Large intestine (tissue), 3 donors: ENCODE measurements around the gene TANK. TPM values are rescaled to one million over a fixed set of nuclear protein-coding genes. Genes with fewer than 3 reads are reported as not detected.
"Not testable (repeated sequence)": the region's sequence is repeated elsewhere in the genome, so short reads cannot be mapped to it uniquely, and the experiment has no call there.

Experiments
- DNase-seq, 2 donors: peaks; one replicate each; pipeline versions ENCODE4 v3.0.0 to v3.0.0-alpha.2; 2013
- H3K27ac ChIP-seq: one replicate; pipeline ENCODE4 v1.5.1; 2013; ENCODE audit warnings: low read length
- H3K27me3 ChIP-seq: 2 replicates; pipeline ENCODE4 v1.6.1; 2013; ENCODE audit warnings: low read length; ENCODE audit not compliant: control insufficient read depth, insufficient read depth
- H3K36me3 ChIP-seq: 2 replicates; pipeline ENCODE4 v1.6.1; 2013; ENCODE audit warnings: low read length; ENCODE audit not compliant: control insufficient read depth, insufficient read depth
- H3K4me1 ChIP-seq: one replicate; pipeline ENCODE4 v1.6.1; 2013; ENCODE audit warnings: low read length; ENCODE audit not compliant: control insufficient read depth, insufficient read depth
- H3K4me3 ChIP-seq: one replicate; pipeline ENCODE4 v1.5.1; 2013; ENCODE audit warnings: low read length
- H3K9me3 ChIP-seq: one replicate; pipeline ENCODE4 v1.6.1; 2013; ENCODE audit warnings: mild to moderate bottlenecking, low read depth, low read length, moderate library complexity; ENCODE audit not compliant: control insufficient read depth
- WGBS: methylation state at CpG from one replicate; pipeline ENCODE4 v1.1.5; 2013; ENCODE audit warnings: low lambda C conversion rate; ENCODE audit not compliant: insufficient coverage; 5-methylcytosine and 5-hydroxymethylcytosine counted together
- polyA plus RNA-seq: library from polyadenylated mRNA; unstranded; fragments of 120-200 nt; gene quantifications from one replicate; pipeline ENCODE4 v1.2.1, GENCODE V29; 2013

The TANK gene
- polyA plus RNA-seq, 1 donor: 51.1 TPM

DNA sequence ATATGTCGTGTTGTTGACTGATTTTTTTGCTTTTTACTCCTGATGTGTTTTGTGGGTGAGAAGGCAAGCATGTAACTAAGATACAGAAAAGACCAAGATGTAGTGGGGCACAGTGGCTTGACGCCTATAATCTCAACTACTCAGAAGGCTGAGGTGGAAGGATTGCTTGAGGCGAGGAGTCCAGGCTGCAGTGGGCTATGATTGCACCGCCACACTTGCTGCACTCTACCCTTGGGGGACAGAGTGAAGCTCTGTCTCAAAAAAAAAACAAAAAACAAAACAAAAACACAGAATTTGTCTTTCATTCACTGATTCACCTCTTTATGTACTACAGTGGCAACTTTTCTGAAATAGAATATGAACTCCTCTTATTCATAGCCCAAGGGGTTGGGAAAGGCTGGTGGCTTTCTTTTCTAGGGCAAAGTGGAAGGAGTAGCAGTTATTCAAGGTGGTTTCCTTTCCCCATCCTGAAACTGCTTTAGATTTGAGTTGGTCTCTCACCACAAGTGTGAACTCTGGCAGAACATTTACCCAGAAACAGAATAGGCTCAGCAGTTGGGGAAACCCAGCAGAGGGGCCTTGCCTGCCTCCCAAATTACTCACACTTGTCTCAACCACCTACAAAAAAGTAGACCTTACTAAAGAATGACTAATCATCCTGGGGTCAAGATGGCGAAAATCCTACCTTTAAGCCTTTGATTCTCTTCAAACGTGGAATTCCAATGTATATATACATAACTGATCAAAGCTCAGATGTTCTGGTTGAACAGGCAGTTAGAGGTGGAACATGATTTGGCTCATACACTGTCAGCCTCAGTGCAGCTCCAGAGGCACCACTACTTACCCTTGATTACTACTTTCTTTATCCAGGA, 6.5 kb downstream of the TANK start:
- Histone ChIP-seq H3K9me3 (no peaks in the 10 kb centered on the region), H3K4me1 (no peaks in the 10 kb centered on the region), H3K27ac (no peak overlapping the region), H3K4me3 (no peak overlapping the region), H3K27me3 (no peaks in the 10 kb centered on the region), H3K36me3 (peaks cover 4% of the 10 kb centered on the region)
- no peak for DNase-seq
- 100% methylated on average over 2 of the region's 6 CpGs for WGBS

DNA sequence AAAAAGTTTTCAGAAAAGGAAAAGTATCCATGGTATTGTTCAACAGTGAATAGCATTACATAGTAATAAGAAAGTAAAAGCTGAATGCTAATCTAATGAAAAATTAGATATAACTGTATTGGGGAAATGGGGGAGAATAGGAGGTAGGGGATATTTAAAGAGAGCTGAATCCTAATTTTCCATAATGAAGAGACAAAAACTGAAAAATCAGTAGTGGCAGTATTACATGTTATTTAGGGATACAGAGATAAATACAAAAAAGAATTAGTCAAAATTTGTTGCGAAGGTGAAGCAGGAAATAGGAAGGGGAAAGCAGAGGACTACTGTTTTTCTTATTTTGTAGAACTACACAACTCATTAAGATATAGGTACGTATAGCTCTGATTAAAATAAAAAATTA, 9.1 kb downstream of the TANK start:
- Histone ChIP-seq H3K36me3 (no peaks in the 10 kb centered on the region), H3K4me3 (no peak overlapping the region), H3K4me1 (no peaks in the 10 kb centered on the region), H3K27me3 (no peaks in the 10 kb centered on the region), H3K27ac (no peak overlapping the region), H3K9me3 (no peaks in the 10 kb centered on the region)
- no peak for DNase-seq
- 100% methylated on average over 1 of the region's 2 CpGs for WGBS

DNA sequence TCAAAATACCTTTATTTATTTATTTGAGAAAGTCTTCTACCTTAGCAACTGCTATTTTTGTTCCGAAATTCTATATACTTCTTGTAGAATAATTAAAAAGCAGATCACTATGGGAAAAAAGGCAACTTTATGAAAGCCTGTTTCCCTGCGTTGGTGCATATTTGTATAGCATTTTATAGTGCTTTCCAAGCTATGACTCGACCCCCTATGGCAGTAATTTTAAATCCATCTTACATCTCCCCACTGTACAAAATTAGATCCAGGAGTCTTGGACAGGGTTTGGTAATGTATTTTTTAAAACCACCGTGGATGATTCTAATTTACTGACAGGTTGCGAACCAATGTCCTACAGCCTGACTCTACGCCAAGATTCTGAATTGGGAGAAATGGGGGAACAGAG, 10.1 kb downstream of the TANK start:
- Histone ChIP-seq H3K27ac (no peak overlapping the region), H3K36me3 (no peaks in the 10 kb centered on the region), H3K4me1 (no peaks in the 10 kb centered on the region), H3K4me3 (no peak overlapping the region), H3K27me3 (no peaks in the 10 kb centered on the region), H3K9me3 (no peaks in the 10 kb centered on the region)
- DNase-seq: no peak
- 100% methylated on average over 3 of the region's 6 CpGs for WGBS

- H3K9me3 ChIP-seq: no peaks in the 10 kb centered on the region
- H3K36me3 ChIP-seq: no peaks in the 10 kb centered on the region
- no peak overlapping the region for H3K27ac ChIP-seq
- no peaks in the 10 kb centered on the region for H3K4me1 ChIP-seq
- H3K27me3 ChIP-seq: no peaks in the 10 kb centered on the region
- DNase-seq: no peak
- H3K4me3 ChIP-seq: no peak overlapping the region
- 100% methylated on average over 1 of the region's 4 CpGs for WGBS
Observed at GRCh38 chr2:161170958-161171932, 11.0 kb downstream of the TANK start.

DNA sequence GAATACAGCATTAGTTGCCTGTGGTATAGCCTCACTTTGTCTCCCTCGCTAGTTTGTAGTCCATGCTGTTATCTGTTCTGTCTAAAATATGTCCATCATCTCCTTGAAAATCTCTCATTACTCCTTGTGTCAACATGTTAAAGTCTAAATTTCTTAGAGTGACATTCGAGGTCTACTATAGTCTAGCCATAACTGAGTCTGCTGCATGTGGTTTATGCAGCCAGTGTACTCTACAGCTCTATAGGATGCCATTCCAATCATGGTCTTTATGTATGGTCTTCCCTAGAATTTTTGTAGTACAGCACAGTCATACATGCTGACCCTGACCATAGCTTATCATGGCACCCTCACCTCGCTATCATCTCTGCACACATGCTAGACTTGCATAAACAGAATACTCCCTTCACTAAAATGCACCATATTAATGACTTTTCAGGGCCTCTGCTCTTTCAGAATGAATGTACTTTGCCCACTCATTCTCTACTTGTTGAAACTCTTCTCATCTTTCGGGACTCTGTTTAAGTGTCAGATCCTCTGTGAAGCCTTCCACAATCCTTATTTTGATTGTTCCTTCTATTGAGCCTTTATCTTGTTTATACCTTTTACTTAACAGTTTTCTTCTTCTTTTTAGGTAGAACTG, 12.8 kb downstream of the TANK start:
- no peak overlapping the region for H3K27ac ChIP-seq
- no peaks in the 10 kb centered on the region for H3K4me1 ChIP-seq
- H3K36me3 ChIP-seq: no peaks in the 10 kb centered on the region
- no peaks in the 10 kb centered on the region for H3K9me3 ChIP-seq
- no peaks in the 10 kb centered on the region for H3K27me3 ChIP-seq
- WGBS: 75% methylated on average over 1 of the region's 4 CpGs
- DNase-seq: peak in 1 of 2 donors; percentile 6
- H3K4me3 ChIP-seq: no peak overlapping the region

GRCh38 chr2:161173541-161174194, 13.4 kb downstream of the TANK start:
- no peaks in the 10 kb centered on the region for H3K4me1 ChIP-seq
- DNase-seq: no peak
- H3K36me3 ChIP-seq: no peaks in the 10 kb centered on the region
- H3K9me3 ChIP-seq: no peaks in the 10 kb centered on the region
- H3K4me3 ChIP-seq: no peak overlapping the region
- H3K27ac ChIP-seq: no peak overlapping the region
- no peaks in the 10 kb centered on the region for H3K27me3 ChIP-seq
- WGBS: no CpG with 5 or more reads among the region's 2 CpGs

- peaks cover 23% of the 10 kb centered on the region for H3K36me3 ChIP-seq
- H3K27me3 ChIP-seq: no peaks in the 10 kb centered on the region
- DNase-seq: no peak
- 88% methylated on average over 1 of the region's 1 CpG for WGBS
- H3K9me3 ChIP-seq: no peaks in the 10 kb centered on the region
- H3K4me1 ChIP-seq: no peaks in the 10 kb centered on the region
- no peak overlapping the region for H3K27ac ChIP-seq
- no peak overlapping the region for H3K4me3 ChIP-seq
Observed at GRCh38 chr2:161177969-161178368, 17.7 kb downstream of the TANK start.

- no peak for DNase-seq
- no peaks in the 10 kb centered on the region for H3K27me3 ChIP-seq
- no peak overlapping the region for H3K4me3 ChIP-seq
- WGBS: 100% methylated on average over 1 of the region's 4 CpGs
- no peaks in the 10 kb centered on the region for H3K9me3 ChIP-seq
- no peak overlapping the region for H3K27ac ChIP-seq
- H3K36me3 ChIP-seq: peaks cover 23% of the 10 kb centered on the region
- H3K4me1 ChIP-seq: no peaks in the 10 kb centered on the region
Observed at GRCh38 chr2:161178756-161179155, 18.5 kb downstream of the TANK start.

DNA sequence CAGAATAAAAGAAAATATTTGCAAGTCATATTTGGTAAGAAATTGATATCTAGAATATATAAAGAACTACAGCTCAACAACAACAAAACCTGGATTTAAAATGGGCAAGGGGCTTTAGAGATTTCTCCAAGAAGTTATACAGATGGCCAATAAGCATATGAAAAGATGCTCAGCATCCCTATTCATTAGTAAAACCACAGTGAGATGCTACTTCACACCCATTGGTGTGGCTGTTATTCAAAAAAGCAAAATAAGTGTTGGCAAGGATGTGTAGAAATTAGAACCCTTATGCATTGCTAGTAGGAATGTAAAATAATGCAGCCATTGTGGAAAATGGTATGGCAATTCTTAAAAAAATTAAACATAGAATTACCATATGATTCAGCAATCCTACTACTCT, 29.8 kb downstream of the TANK start:
- no peak overlapping the region for H3K4me3 ChIP-seq
- DNase-seq: no peak
- H3K9me3 ChIP-seq: no peaks in the 10 kb centered on the region
- H3K27me3 ChIP-seq: no peaks in the 10 kb centered on the region
- no peak overlapping the region for H3K27ac ChIP-seq
- H3K4me1 ChIP-seq: no peaks in the 10 kb centered on the region
- peaks cover 8% of the 10 kb centered on the region for H3K36me3 ChIP-seq

DNA sequence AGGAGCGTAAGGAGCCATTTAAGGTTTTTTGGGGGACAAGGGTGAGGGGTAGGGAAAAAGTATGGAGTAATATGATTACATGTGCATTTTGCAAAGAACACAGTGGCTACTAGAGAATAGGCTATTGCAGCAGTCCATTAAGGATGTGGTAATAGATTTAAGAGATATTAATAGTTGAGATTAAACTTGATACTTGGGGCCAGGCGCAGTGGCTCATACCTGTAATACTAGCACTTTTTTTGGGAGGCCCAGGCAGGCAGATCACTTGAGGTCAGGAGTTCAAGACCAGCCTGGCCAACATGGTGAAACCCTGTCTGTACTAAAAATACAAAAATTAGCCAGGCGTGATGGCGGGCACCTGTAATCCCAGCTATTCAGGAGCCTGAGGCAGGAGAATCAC, 35.4 kb downstream of the TANK start:
- H3K4me3 ChIP-seq, H3K27ac ChIP-seq, DNase-seq, H3K9me3 ChIP-seq, H3K27me3 ChIP-seq, H3K4me1 ChIP-seq: not testable (repeated sequence)
- H3K36me3 ChIP-seq: peaks cover 21% of the 10 kb centered on the region
- no CpG with 5 or more reads among the region's 4 CpGs for WGBS
